ENCODE measurements around the gene XBP1. TPM values are rescaled to one million over a fixed set of nuclear protein-coding genes. Genes with fewer than 3 reads are reported as not detected.
A peak's percentile ranks its signal among the peaks of the same experiment; 100 is the strongest.

XBP1 gene
- total and polyA plus RNA-seq, 3 donors from 2014 or later = 48.2 to 63.3 (median 52.5) TPM

DNA sequence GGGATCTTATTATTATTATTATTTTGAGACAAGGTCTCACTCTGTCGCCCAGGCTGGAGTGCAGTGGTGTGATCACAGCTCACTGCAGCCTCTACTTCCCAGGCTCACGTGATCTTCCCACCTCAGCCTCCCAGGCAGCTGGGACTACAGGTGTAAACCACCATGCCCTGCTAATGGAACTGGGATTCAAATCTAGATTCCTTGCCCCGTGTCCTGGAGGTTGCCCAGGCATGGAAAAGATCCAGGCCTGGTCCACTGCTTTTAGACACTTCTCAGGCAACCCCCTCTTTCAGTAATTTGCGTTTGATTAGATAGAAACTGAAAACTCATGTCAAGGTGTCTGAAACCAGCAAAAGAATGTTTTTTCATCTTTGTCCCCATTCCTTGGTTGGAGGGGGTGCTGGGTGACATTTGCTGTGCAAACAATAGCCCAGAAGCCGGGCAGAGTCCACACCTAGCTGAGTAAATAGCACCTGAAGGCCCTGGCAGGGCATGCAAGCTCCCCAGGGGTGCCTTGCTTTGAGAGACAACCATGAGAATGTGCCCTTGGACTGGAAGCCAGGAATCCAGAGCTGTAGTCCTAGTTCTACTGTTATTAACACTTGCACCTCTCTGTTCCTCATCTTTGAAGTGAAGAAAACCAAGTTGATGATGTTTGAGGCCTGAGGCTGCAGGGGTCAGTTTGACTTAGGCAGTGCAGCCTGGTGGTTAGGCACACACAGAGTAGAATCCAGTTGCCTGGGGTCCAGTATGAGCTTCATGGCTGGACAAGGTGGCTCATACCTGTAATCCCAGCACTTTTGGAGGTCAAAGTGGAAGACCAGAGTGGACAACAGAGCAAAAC lies 19.1 kb upstream of the XBP1 start:
- H3K4me1 ChIP-seq = peaks cover 8% of the 10 kb centered on the region
- DNase-seq = no peak
- intact Hi-C loops (cut with DNase I; ENCODE audit: low total_unique reads) = no loop called here
- WGBS, 2 donors = 70 to 84% methylated on average over 5 of the region's 5 CpGs
- H3K4me3 ChIP-seq = no peak overlapping the region
- no peaks in the 10 kb centered on the region for H3K9me3 ChIP-seq
- H3K36me3 ChIP-seq (ENCODE audit: low read depth, missing control alignments) = no peaks in the 10 kb centered on the region
- H3K27ac ChIP-seq = peak overlapping the region in 1 of 2 donors; percentile 51
- H3K27me3 ChIP-seq = no peaks in the 10 kb centered on the region
- TF ChIP-seq, protein P1, sequence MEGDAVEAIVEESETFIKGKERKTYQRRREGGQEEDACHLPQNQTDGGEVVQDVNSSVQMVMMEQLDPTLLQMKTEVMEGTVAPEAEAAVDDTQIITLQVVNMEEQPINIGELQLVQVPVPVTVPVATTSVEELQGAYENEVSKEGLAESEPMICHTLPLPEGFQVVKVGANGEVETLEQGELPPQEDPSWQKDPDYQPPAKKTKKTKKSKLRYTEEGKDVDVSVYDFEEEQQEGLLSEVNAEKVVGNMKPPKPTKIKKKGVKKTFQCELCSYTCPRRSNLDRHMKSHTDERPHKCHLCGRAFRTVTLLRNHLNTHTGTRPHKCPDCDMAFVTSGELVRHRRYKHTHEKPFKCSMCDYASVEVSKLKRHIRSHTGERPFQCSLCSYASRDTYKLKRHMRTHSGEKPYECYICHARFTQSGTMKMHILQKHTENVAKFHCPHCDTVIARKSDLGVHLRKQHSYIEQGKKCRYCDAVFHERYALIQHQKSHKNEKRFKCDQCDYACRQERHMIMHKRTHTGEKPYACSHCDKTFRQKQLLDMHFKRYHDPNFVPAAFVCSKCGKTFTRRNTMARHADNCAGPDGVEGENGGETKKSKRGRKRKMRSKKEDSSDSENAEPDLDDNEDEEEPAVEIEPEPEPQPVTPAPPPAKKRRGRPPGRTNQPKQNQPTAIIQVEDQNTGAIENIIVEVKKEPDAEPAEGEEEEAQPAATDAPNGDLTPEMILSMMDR (IDR thresholded peaks at IDR 0.05) = no peak
- TF ChIP-seq POLR2A (IDR thresholded peaks at IDR 0.05) = no peak

DNA sequence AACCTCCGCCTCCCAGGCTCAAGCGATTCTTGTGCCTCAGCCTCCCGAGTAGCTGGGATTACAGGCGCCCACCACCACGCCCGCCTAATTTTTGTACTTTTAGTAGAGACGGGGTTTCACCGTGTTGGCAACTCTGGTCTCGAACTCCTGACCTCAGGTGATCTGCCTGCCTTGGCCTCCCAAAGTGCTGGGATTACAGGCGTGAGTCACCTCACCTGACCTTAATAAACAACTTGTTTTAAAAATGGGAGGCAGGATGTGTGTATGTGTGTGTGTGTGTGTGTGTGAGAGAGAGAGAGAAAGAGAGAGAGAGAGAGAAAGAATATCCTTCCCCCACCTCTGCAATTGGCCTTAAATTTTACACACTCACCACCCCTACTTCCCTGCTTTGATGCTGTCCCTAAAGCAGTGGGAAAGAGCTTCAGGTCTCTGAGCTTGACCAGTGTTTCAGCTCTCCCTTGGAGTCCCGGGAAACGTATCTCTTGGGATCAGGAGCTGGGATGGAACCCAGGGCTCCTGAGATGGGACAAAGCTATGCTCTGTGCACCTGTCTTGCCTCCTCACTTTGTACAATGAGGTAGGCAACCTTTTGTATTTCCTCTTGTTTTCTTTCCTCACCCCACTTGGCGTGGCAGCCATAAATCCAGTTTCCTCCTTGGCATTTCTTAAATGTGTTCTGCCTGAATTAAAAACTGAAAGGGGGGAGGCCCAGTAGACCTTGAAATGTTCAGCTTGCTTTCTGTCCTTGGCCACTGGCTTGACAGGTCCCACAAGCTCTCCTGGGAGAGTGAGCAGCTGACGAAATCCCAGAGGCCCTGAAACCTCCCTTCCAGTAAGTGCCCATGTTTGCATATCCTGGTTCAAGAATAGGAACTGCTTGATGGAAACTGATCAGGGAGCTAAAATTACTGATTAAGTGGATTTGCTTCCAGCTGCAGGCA lies 17.8 kb upstream of the XBP1 start:
- no peaks in the 10 kb centered on the region for H3K36me3 ChIP-seq (ENCODE audit: low read depth, missing control alignments)
- peak overlapping the region in 1 of 2 donors; percentile 51 for H3K27ac ChIP-seq
- no peak overlapping the region for H3K4me3 ChIP-seq
- DNase-seq = no peak
- TF ChIP-seq, protein P1 (IDR thresholded peaks at IDR 0.05) = no peak
- TF ChIP-seq POLR2A (IDR thresholded peaks at IDR 0.05) = no peak
- intact Hi-C loops (cut with DNase I; ENCODE audit: low total_unique reads) = no loop called here
- peaks cover 15% of the 10 kb centered on the region for H3K4me1 ChIP-seq
- 73 to 80% methylated on average over 14 of the region's 14 CpGs for WGBS, 2 donors
- H3K9me3 ChIP-seq = no peaks in the 10 kb centered on the region
- H3K27me3 ChIP-seq = no peaks in the 10 kb centered on the region

DNA sequence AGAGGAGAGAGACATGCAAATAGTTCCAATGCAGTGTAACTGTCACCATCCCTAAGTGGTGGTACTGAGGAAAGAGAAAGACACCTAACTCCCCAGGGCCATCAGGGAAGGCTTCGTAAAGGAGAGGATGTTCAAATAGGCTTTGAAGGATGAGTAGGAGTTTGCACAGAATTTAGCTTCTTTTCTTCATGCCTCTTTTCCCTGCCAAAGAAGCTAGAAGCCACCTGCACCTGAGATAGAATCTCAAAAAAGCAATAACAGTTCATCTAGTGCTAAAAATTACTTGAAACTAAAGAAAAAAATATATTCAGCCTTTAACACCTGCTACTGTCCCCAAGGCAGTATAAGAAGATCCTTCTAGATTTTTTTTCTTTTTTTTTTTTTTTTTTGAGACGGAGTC lies 16.7 kb upstream of the XBP1 start:
- Histone ChIP-seq H3K27me3 (no peaks in the 10 kb centered on the region), H3K36me3 (ENCODE audit: low read depth, missing control alignments) (no peaks in the 10 kb centered on the region), H3K4me1 (peaks cover 25% of the 10 kb centered on the region), H3K4me3 (no peak overlapping the region), H3K9me3 (no peaks in the 10 kb centered on the region), H3K27ac (no peak overlapping the region)
- DNase-seq = no peak
- TF ChIP-seq, protein P1 (IDR thresholded peaks at IDR 0.05) = no peak
- TF ChIP-seq POLR2A (IDR thresholded peaks at IDR 0.05) = no peak
- WGBS, 2 donors = 93% methylated on average over 2 of the region's 2 CpGs
- intact Hi-C loops (cut with DNase I; ENCODE audit: low total_unique reads) = no loop called here

DNA sequence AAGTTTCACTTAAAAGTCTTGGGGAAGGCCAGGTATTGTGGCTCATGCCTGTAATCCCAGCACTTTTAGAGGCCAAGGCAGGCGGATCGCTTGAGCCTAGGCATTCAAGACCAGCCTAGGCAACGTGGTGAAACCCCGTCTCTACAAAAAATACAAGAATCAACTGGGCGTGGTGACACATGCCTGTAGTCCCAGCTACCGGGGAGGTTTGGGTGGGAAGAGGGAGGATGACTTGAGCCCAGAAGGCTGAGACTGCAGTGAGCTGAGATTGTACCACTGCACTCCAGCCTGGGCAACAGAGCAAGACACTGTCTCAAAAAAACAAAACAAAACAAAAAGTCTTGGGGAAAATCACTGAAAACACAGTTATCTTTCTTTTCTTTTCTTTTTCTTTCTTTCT lies 15.4 kb upstream of the XBP1 start:
- Histone ChIP-seq H3K4me1 (peaks cover 32% of the 10 kb centered on the region), H3K27me3 (no peaks in the 10 kb centered on the region), H3K4me3 (no peak overlapping the region), H3K9me3 (no peaks in the 10 kb centered on the region), H3K36me3 (ENCODE audit: low read depth, missing control alignments) (no peaks in the 10 kb centered on the region), H3K27ac (no peak overlapping the region)
- DNase-seq = no peak
- intact Hi-C loops (cut with DNase I; ENCODE audit: low total_unique reads) = no loop called here
- TF ChIP-seq, protein P1 (IDR thresholded peaks at IDR 0.05) = no peak
- no peak for TF ChIP-seq POLR2A (IDR thresholded peaks at IDR 0.05)
- WGBS, 2 donors = 93 to 95% methylated on average over 6 of the region's 6 CpGs

All from testis (tissue), 3 donors.